RPMI8226 (cell line): Measurements from ENCODE around the gene SRPRB.
A peak's percentile ranks its signal among the peaks of the same experiment; 100 is the strongest.
"Not testable (repeated sequence)": the region's sequence is repeated elsewhere in the genome, so short reads cannot be mapped to it uniquely, and the experiment has no call there.

Experiments
- DNase-seq: peaks from one replicate; pipeline ENCODE4 v3.0.0-alpha.2; 2015

SRPRB gene

DNA sequence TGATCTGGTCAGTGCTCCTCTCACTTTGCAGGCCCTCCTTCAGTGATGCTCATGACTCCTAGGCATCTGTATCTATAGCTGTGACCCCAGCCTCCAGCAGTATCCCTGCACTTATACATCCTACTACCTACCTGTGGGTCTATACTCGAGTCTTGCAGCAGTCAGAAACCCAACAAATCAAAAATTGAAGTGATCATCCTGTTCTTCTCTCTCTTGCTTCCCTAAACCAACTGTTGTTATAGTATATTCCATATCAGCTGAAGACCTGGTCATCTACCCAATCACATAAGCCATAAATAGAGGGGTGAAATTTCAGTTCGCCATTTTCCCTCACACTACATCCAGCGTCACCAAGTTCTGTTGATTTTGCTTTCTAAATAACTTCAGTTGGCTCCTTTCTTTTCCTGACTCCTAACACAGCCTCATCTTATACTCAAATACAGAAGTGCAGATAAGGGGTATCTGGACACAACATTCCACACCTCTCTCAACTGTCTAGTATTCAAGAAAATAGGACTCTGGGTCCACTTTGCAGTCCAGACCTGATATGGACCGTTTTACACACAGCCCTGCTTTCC, 25.9 kb upstream of the SRPRB start:
- no peak for DNase-seq

DNA sequence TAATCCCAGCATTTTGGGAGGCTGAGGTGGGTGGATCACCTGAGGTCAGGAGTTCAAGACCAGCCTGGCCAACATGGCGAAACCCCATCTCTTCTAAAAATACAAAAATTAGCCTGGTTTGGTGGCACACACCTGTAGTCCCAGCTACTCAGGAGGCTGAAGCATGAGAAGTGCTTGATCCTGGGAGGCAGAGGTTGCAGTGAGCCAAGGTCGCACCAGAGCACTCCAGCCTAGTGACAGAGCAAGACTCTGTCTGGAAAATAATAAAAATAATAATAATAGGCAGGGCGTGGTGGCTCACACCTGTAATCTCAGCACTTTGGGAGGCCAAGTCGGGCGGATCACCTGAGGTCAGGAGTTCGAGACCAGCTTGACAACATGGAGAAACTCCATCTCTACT, 24.9 kb upstream of the SRPRB start:
- not testable (repeated sequence) for DNase-seq

DNA sequence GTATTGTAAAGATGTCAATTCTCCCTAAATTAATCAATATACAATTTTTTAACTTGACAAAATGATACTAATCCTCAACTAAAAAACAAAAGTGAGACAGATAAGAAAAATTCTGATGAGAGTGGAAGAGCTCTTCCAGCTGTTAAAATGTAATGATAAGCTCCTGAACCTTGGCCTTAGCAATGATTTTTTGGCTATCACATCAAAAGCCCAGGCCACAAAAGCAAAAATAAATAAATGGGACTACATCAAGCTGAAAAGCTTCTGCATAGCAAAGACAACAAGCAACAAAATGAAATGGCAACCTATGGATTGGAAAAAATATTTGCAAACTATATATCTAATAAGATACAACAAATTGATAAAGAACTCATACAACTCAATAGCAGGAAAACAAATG, 24.0 kb upstream of the SRPRB start:
- no peak for DNase-seq

DNA sequence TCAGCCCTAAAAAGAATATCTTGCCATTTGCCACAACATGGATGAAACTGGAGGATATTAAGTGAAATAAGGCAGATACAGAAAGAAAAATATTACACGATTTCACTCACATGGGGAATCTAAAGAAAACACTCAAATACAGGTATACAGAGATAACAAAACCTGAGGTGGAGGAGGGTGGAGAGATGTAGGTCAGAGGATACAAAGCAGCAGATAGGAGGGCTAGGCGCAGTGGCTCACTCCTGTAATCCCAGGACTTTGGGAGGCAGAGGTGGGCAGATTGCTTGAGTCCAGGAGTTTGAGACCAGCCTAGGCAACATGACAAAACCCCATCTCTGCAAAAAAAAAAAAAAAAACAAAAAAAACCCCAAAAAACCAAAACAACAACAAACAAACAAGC, 23.2 kb upstream of the SRPRB start:
- DNase-seq: no peak

DNA sequence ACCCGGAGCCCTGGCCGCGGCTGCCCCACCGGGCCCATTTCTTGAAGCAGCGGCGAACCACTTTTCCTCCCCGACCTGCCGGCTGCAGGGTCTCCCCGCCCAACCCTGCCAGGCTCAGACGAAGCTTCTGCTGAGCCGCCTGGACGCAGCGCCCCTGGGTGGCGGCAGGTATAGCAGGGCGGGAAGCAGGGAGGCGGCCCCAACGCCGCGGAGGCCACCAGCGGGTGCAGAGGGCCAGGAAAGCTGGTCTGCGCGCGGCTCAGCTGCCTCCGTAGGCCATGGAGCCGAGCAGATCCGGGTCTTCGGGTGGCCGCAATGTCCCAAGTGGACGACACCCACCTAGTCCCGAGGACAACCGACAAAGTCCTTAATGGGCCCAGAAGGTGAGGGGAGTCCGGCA, 21.9 kb upstream of the SRPRB start:
- no peak for DNase-seq

DNA sequence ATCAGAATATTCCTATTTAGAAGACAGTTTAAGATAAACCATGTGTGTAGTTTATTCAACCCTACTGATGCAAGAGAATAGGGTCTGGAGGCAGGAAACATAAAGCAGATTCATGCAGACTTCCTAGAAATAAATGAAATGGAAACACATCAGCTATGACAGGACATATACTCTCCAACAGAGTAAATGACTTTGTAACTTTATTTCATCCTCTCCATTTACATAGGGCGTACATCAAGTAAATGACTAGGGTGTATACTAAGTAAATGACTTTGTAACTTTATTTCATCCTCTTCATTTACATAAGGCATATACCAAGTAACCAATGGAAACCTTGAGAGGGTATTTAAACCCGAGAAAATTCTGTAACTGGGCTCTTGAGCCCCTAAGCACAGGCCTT, 17.6 kb upstream of the SRPRB start:
- no peak for DNase-seq

DNA sequence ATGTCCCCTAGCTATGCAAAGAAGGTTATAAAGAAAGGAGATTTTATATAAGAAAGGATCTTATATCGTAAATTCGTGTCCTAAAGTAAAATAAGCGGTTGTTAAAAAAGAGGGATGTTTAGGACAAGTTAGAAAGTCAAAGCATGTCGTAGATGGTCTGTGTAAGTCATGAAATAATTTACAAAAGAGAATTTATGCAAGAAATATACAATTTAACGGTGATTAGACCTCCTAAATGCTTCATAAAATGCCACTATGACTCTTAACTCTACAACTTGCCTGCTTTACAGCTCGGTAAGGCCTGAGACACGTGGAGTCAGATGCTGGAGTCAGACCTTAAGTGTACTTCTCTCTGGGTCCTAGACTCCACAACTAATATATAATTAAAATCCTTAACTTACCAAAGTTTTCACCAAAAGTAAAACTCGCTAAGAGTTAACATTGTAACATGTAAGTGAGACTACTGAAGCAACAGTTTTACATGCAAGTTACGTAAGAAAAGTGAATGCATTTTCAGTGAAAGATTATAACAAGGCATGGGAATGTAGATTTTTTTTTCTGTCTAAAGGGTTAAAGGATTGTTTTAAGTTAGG, 13.3 kb upstream of the SRPRB start:
- DNase-seq: peak; percentile 27

DNA sequence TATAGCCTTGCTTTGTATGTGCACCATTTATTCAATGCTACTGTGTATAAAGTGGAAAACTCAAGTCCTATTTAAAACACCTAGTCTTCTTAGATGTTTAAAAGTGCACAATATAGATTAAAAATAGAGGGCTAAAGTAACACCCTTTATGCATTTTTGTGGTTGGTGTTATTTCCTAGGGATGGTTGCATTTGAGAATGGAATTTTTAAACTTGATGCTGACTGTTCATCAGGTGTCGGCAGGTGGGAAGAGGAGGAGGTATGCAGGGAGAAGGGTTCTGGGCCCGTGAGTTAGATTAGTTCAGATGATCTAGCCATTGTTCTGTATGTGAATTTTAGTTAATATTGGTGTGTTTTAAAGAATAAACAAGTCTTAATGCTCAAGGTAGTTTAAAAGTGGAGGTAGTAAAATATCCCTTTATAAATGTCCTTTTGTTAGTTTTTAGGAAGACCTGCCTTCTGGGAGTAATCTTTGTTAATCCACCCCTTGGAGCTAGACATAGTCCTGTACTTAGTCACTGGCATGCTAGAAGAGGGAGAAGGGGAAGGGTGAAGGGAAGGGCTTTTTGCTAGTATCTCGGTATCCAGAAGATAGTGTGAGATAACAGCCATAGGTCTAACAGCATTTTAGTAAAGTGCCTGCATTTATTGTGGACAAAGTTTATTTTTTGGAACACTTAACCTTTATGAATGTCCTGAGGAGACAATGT, 8.1 kb upstream of the SRPRB start:
- no peak for DNase-seq

DNA sequence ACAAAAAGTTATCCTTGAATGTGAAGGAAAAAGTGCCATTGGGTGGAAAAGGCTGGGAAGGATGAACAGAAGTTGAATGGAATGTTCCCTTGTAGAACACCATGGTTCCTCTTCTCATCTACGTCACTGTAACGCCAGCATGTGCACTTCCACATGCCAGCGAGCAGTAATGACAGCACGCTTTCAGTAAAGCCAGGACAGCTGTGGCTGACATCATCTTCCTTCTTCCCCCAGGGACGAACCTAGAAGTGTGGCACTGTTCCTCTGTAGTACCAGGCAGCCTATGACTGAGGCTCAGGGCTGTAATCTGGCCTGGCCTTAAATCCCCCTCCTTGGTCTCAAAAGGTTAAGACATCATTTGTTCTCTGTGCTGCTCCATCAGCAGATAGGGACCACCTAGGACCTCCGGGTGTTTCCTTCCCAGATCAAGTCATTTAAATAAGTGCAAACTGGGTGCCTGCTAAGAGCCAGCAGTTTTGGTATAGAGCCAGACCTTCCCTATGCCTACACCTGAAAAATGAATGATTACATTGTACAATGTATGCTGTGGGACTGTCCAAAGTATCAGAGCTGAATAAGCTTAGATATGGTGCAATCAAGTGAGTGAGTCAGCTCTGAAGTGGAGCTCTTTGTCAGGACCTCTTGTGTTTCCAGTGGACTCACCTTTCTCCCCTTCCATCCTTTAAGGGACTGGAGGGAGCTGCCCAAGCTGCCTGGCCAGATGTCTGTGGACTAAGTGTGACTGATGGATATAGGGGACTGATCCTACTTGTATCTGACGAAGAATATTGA, 5.6 kb upstream of the SRPRB start:
- no peak for DNase-seq

DNA sequence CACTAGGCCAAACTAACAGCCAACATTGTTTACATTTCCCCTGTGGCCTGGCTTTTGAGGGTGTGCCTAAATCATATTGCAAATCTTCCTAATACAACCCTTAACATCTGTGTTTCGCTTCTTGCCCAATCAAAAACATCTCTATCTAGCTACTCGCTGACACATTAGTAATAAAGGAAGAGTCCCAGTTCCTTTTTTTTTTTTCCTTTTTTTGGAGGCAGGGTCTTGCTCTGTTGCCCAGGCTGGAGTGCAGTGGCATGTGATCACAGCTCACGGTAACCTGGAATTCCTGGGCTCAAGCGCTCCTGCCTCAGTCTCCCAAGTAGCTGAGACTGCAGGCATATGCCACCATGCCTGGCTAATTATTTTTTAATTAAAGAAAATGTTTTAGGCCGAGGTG, 2.1 kb upstream of the SRPRB start:
- no peak for DNase-seq

DNA sequence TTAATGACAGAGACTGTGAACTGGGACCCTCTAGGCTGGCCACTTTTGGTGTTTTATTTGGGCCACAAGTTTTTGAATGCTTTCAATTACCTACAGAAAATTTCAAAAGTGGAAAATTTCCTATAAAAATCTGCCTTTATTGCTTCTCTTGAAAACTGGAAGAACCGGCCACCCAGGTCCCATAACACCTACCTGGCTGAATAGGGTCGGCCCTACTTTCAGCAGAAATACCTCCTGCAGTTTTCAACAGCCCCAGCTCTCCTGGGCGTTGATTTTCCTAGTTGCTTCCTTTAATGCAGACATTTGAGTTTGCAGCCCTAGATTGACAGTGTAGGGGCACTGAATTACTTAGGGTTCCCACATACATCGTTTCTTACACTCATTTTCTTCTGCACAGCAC, 719 bp upstream of the SRPRB start:
- no peak for DNase-seq

DNA sequence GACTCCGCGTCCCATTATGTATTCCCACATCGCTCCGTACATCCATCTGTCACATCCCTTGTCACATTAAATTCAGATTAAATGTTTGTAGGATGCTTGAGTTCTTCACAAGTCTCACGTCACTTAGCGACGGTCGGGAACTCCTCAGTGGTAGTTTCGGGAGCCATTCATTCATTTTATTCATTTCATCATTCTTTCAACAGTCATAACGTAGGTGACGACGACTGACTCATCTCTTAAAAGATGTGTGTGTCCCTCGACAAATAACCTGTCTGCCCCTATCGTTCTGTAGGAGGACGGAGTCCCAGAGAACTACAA, 272 bp upstream of the SRPRB start:
- no peak for DNase-seq

DNA sequence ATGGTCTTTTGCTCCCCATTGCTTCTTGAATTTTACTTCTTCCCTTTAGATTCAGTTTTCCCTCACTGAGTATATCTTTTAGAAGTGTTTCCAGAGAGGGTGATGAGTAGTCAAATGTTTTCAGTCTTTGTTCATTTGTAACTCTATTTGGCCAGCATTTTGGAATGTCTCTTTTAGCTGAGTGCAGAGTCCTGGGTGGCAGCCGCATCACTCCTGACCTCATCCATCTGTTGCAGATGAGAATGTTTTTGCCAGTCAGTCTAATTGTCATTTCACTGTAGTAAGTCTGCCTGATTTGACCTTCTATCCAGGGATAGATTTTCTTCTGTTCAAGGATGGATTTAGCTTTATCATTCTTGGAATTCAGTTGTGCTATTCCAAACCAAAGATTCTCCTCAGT, 7.3 kb downstream of the SRPRB start:
- DNase-seq: no peak

DNA sequence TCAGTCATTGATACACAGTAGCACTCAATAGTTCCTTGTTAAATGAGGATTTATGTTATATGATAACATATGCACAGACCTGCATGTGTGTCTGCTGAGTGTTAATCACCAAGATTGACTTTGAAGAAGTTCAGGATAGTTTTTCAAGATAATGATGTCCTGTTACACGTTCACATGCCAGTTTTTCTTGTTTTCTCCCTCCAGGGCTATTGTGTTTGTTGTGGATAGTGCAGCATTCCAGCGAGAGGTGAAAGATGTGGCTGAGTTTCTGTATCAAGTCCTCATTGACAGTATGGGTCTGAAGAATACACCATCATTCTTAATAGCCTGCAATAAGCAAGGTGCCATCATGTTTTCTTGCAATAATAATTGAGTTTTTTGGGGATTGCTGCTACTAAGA, 9.8 kb downstream of the SRPRB start:
- DNase-seq: no peak

DNA sequence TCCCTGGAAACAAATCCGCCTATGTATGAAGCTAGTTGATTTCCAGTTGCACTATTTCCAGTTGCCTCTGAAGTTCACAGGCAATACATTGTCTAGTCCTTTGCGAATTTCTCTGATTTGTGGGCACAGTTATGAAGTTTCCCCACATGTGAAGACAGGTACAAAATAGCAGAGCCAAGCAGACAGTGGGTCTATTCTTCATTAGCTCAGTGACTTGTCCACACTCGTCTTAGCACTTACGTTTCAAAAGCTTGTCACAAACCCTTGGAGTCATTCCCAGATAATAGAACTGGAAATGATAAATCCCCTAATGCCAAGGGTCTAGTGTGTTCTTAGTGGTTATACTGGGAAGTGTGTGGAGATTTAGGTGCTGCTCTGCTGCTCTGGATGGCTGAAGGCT, 14.5 kb downstream of the SRPRB start:
- DNase-seq: no peak

DNA sequence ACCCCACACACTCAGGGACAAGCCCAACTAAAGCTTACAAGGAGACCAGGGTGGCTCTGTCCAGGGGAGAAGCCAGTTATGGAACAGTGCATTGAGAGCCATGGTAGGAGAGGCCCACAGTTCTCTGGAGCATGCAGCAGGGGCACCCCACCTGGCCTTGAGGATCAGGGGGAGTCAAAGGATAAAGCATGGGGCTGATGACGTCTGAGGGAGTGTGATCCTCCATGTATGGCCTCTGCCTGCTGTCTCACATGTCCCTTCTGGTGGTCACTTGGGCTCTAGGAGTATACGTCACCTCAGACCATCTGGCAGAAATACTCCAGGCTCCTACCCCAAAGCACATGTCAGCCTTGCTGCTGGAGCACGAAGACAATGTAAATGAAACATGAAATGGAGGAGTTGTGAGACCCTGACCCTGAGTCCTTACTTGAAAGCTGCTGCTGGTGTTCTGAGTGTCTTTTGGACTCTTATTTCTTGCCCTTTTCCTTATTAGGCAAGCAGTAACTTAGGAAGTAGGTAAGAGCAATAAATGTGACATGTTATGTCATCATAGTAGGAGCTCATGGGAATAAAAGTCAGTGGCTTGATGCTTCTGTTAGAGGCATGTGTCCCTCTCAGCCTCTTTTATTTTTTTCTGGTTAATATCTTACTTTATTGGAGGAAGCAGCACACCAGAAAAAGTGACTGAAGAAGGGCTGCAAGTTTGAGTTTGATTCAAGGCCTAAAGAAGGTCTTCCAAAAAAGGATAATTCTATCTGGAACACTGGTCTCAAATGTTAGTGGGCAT, 15.5 kb downstream of the SRPRB start:
- no peak for DNase-seq

DNA sequence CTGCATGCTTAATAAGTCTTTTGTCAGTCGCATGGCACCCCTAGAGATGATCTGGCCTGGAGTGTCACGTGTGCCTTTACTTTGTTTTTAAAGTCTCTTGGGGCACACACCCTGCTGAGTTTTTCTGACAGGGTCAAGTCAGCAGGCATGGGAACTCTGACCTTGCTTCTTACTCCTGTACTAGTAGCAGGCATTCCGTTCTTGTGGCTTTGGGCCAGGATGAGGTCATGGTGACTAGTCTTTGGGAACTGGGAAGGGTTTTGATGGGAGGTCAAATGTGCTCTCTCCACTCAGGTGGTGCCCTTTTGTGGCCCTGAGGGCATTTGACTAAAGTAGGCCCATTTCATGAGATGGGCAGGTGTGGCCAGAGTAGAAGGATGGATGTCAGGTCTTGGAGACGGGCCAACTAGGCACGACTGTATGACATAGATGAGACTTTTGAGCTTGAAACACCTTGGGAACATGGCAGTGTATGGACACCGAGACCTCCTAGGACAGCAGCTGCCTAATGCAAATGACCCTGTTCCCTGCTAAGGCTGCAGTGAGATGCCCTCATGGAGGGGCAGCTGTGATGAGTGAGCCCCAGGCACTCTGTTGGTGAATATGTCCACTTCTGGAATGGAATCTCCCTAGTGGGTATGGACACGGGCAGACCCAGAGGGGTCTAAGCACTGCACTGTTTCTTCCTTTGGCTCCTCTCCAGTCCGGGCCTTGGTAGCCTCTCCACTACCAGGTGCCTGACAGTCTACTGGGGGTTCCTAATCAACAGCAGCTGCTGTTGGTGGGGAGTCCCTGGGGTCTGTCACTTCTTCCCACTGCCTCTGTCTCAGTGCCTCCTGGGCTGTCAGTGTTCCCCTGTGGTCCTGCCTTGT, 16.4 kb downstream of the SRPRB start:
- peak; percentile 32 for DNase-seq

DNA sequence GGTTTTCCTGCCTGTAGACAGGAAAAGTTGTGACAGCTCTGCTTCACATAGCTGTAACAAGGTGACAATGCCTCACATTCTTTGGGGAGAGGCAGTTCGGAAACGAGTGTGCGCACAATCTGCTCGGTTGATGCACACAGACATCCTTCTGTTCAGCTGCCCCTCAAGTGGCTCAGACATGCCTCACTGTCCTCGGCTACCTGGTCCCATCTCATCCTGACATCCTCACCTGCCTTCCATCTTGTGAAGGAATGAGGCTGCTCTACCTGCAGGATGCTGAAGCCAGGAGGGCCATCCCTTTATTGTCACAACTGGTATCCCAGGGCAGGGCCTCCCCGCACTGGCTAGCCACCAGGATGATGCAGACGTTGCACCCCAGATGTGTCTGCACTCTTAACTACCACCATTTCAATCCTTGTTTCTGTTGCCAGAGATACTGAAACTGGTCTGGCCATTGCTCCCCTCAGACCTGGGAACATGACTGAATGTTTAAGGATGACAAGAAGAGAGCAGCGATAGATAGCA, 19.4 kb downstream of the SRPRB start:
- no peak for DNase-seq

DNA sequence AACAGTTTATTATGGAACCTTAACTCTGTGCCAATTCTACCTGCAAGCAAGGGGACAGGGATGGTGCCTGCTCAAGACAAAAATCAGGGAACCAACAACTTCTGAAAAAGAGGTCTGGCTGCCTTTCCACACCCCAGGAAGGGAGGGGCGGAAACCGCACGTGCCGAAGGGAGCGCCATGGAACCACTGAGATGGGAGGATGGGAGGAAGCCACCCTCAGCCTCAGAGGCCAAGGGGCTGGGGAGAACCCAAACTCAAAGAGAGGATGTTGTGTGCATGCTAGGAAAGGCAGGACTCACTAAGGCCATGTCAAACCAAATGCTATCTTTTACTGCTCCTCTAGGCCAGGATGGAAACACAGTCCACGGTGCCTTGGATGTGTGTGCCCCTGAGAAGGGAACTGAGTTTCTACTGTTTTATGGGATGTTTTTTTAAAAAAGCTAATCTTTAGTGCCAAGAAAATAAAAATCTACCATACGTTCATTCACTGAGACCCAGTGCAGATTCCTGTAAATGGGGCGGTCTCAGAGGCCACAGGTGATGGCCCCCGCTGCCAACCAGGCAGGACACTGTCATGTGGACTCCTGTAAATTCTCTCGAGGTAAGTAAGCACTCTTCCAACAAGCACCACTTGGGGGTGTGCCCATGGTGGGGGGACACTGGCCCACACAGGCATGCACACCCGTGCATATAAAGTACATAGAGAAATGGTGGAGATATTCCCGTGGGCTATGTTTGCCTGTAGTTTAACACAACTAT, 20.5 kb downstream of the SRPRB start:
- DNase-seq: no peak

DNA sequence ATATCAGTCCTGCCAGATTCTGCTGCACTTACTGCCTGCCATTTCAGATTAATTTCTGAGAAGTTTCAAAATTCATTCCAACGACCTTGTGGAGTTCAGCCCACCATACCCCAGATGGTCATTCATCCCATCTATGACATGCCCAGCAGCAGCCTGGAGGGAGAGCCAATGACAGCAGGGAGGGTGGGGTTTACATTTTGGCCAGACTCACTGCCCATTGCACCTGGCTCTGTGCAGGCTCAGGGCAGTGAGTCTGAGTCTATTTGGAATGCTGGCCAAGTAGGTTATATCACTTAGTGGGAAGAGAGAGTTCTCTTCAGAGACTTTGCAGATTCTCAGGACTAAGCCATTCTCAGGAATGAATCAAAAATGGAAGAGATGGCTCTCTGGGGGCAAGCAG, 21.5 kb downstream of the SRPRB start:
- no peak for DNase-seq

DNA sequence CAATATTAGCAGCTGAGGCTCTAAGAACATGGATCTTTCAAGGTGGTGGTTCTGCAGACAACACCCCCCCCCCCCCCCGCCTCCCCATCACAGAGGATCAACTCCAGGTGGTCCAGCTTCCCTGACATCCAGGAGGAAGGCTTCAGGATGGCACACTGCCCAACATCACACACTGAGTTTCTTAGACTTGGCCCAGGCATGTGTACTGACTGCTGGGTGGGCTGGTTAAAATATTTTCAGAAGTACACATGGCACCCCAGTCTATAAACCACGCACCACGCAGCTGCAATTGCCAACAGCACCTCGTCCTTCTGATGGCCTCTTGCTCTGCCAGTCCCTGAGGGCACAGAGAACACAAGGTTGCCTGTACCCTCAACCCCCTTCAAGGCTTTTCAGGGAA, 22.1 kb downstream of the SRPRB start:
- DNase-seq: no peak
